HEK293T (cell line): ENCODE results near the gene SLC26A5.

Source experiments
- BHLHE40 ChIP-seq: fragments of 450-650 bp; IDR thresholded peaks from 2 replicates; pipeline ENCODE4 v1.6.1; 2016; ENCODE audit warnings: mild to moderate bottlenecking, moderate library complexity, borderline replicate concordance
- ELF4 ChIP-seq: fragments of 450-650 bp; IDR thresholded peaks from 2 replicates; pipeline ENCODE4 v1.6.1; 2017; ENCODE audit warnings: antibody characterized with exemption
- FOXA1 ChIP-seq: fragments of 450-650 bp; IDR thresholded peaks from 2 replicates; pipeline ENCODE4 v1.6.1; 2016; ENCODE audit warnings: mild to moderate bottlenecking
- FOXM1 ChIP-seq: fragments of 450-650 bp; IDR thresholded peaks from 2 replicates; pipeline ENCODE4 v1.6.1; 2017; ENCODE audit warnings: mild to moderate bottlenecking, borderline replicate concordance
- HDGF ChIP-seq: fragments of 450-650 bp; IDR thresholded peaks from 2 replicates; pipeline ENCODE4 v1.6.1; 2017; ENCODE audit warnings: antibody characterized with exemption, borderline replicate concordance
- L3MBTL2 ChIP-seq: fragments of 450-650 bp; conservative IDR thresholded peaks from 2 replicates; pipeline ENCODE4 v1.6.1; 2016; ENCODE audit warnings: mild to moderate bottlenecking
- LEF1 ChIP-seq: fragments of 450-650 bp; IDR thresholded peaks from 2 replicates; pipeline ENCODE4 v1.6.1; 2017; ENCODE audit warnings: mild to moderate bottlenecking, borderline replicate concordance
- NFRKB ChIP-seq: fragments of 450-650 bp; IDR thresholded peaks from 2 replicates; pipeline ENCODE4 v1.6.1; 2016; ENCODE audit warnings: mild to moderate bottlenecking, moderate library complexity
- SP1 ChIP-seq: fragments of 450-650 bp; IDR thresholded peaks from 2 replicates; pipeline ENCODE4 v1.6.1; 2017
- SUZ12 ChIP-seq: fragments of 450-650 bp; IDR thresholded peaks from 2 replicates; pipeline ENCODE4 v1.6.1; 2016; ENCODE audit warnings: mild to moderate bottlenecking
- TARDBP ChIP-seq: fragments of 450-650 bp; IDR thresholded peaks from 2 replicates; pipeline ENCODE4 v1.6.1; 2016
- TF ChIP-seq, protein P1 (sequence below): fragments of 450-650 bp; IDR thresholded peaks from 2 replicates; pipeline ENCODE4 v1.6.1; 2016

DNA sequence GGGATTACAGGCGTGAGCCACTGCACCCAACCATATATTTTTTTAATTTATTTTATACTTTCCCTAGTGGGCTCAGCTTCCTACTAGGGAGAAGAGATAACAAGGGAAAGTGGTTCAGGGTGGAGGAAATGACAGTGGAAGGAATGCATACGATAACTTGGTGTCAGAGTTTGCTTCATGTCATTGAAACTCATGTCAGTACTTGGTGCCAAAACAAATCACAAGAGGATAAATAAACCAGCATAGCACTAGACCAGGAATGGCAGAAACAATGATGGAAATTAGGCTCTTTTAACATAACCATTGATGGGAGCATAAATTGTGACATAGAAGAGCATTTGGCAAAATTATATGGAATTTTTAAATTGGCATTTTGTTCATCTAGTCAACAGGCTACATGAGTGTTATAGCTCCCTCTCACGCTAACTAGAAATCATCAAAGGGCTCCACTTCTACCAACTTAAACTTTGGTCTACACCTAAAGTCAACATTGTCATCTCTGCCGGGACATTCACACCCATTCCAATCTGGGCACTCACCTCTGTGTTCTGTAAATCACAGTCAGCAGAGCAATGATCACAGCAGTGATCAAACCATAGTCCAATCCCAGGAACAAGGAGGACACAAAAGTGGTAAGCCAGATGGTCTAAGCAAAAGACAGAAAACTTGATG is 57.4 kb downstream of the SLC26A5 start:
- TF ChIP-seq HDGF (no peak), SP1 (no peak), FOXA1 (no peak), L3MBTL2 (no peak), TARDBP (no peak), BHLHE40 (no peak), NFRKB (no peak), FOXM1 (no peak), ELF4 (no peak), SUZ12 (no peak), LEF1 (no peak)
- TF ChIP-seq, protein P1, sequence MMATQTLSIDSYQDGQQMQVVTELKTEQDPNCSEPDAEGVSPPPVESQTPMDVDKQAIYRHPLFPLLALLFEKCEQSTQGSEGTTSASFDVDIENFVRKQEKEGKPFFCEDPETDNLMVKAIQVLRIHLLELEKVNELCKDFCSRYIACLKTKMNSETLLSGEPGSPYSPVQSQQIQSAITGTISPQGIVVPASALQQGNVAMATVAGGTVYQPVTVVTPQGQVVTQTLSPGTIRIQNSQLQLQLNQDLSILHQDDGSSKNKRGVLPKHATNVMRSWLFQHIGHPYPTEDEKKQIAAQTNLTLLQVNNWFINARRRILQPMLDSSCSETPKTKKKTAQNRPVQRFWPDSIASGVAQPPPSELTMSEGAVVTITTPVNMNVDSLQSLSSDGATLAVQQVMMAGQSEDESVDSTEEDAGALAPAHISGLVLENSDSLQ = no peak
